GM12801 (cell line): ENCODE results near the gene DENND1A.

Source experiments
- TF ChIP-seq, protein P1 (sequence below): IDR thresholded peaks from one replicate; pipeline ENCODE4 v1.5.1; 2011; ENCODE audit warnings: control low read depth; ENCODE audit not compliant: insufficient read length; ENCODE audit errors: extremely low read depth

Gene DENND1A

DNA sequence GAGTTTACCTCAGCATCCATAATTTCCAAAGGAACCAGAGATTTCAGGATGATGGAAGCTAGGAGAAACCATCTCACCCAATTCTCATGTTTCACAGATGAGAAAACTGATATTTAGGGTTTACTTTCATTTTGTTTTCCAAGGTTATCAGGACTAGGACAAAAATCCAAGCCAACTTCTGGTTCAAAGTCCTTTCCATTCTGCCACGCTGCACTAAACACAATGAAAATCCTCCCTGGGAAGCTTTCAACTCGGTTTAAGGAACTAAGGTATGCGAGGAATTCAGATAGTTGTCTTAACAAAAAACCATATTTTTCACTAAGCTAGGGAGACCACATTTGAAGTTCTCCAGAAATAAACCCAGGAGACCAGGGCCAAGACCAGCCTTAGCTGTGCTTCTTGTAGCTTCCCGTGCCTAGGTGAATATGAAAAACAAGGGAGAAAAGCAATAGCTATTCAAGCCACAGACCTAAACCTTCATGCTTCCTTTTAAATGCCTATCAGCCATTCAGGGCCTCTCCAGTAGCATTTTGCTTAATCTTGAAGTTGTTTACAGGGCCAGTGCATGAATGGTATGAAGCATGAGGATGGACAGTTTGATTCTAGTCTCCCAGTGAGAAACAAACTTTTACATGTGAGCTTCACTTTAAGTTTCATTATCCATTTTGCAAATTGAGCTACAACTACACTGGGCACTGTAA lies 167.9 kb downstream of the DENND1A start:
- TF ChIP-seq, protein P1, sequence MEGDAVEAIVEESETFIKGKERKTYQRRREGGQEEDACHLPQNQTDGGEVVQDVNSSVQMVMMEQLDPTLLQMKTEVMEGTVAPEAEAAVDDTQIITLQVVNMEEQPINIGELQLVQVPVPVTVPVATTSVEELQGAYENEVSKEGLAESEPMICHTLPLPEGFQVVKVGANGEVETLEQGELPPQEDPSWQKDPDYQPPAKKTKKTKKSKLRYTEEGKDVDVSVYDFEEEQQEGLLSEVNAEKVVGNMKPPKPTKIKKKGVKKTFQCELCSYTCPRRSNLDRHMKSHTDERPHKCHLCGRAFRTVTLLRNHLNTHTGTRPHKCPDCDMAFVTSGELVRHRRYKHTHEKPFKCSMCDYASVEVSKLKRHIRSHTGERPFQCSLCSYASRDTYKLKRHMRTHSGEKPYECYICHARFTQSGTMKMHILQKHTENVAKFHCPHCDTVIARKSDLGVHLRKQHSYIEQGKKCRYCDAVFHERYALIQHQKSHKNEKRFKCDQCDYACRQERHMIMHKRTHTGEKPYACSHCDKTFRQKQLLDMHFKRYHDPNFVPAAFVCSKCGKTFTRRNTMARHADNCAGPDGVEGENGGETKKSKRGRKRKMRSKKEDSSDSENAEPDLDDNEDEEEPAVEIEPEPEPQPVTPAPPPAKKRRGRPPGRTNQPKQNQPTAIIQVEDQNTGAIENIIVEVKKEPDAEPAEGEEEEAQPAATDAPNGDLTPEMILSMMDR = no peak

DNA sequence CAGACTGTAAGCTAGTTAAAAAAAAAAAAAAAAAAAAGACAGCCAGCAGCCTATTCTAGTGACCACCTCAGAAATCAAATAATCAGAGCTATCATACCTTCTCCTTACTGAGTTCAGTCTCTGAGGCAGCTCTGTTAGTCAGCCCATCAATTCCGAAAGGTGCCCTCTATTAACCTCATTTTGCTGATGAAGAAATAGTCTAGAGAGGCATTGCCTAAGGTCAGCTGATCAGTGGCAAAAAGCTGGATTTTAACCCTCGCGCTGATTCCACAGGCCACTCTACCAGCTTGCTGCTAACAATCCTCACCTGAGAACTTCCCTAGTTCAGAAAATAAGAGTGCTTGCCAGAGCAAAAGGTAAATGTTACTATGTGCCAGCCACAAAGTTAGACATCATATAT lies 172.0 kb downstream of the DENND1A start:
- TF ChIP-seq, protein P1 = no peak

GRCh38 chr9:123757547-123757946 lies 172.4 kb downstream of the DENND1A start:
- TF ChIP-seq, protein P1 = no peak

GRCh38 chr9:123756484-123757106 lies 173.3 kb downstream of the DENND1A start:
- TF ChIP-seq, protein P1 = no peak

GRCh38 chr9:123753669-123754258 lies 176.2 kb downstream of the DENND1A start:
- TF ChIP-seq, protein P1 = no peak

DNA sequence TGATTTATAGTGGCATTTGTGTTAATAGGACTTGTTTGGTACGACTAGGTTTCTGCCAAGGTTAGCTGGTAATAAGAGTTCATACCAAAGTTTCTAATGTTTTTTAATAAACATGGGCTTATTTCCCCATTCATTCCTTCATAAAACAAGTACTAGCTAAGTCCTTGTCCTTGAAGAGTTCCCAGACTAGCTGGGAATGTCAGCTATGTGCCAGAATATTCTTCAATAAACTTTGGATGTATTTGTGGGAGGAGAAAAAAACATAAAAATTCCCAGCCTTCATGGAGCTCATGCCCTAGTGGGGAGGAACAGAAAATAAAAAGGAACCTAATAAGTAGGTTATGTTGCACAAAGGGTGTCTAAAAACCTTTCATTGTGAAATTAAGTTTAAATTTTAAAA lies 176.9 kb downstream of the DENND1A start:
- TF ChIP-seq, protein P1 = no peak

GRCh38 chr9:123749580-123750202 lies 180.2 kb downstream of the DENND1A start:
- TF ChIP-seq, protein P1 = no peak
